Lower lobe of right lung (tissue), 2 donors: ENCODE data around the gene FNTB. TPM values are rescaled to one million over a fixed set of nuclear protein-coding genes. Genes with fewer than 3 reads are reported as not detected.

Experiments used
- ATAC-seq, 2 donors: fragments of 200-7000 bp; cut with Tn5 transposase; one replicate each; pipeline ENCODE4 v1.9.1; 2020 to 2022; ENCODE audit warnings: mild to moderate bottlenecking in 2 of 2, moderate library complexity in 2 of 2
- DNase-seq: peaks from one replicate; pipeline ENCODE4 v3.0.0-alpha.2; 2020
- H3K27ac ChIP-seq: fragments of 200-600 bp; one replicate; pipeline ENCODE4 v1.8.0; 2022
- H3K27me3 ChIP-seq: fragments of 200-600 bp; one replicate; pipeline ENCODE4 v1.8.0; 2022; ENCODE audit warnings: low read depth
- H3K36me3 ChIP-seq: fragments of 200-600 bp; one replicate; pipeline ENCODE4 v1.8.0; 2022; ENCODE audit warnings: mild to moderate bottlenecking
- H3K4me1 ChIP-seq: fragments of 200-600 bp; one replicate; pipeline ENCODE4 v1.8.0; 2022
- H3K4me3 ChIP-seq: fragments of 200-600 bp; one replicate; pipeline ENCODE4 v1.8.0; 2022; ENCODE audit warnings: mild to moderate bottlenecking
- H3K9me3 ChIP-seq: fragments of 200-600 bp; one replicate; pipeline ENCODE4 v1.8.0; 2022
- intact Hi-C: fragments of 100-400 bp; cut with DNase I; formaldehyde crosslinking; loops from one replicate; pipeline ENCODE4 v1.11.0; 2022
- total RNA-seq: library from RNA; stranded (reverse); fragmentation: NEBNext Ultra II Directional; extraction: Animal tissue kit (Norgen Biotek cat#: 25700); gene quantifications from one replicate; pipeline ENCODE4 v1.2.1, GENCODE V29; 2021
- TF ChIP-seq, protein P1 (sequence below): fragments of 200-600 bp; IDR thresholded peaks from one replicate; pipeline ENCODE4 v1.8.0; 2022; ENCODE audit warnings: antibody characterized with exemption, mild to moderate bottlenecking
- donor health status: DM: no; HTN: yes; CAD: no; lungs with severe emphysema.

Gene FNTB
- total RNA-seq, 1 donor from 2014 or later = 14.0 TPM

GRCh38 chr14:64954491-64955240 lies 32.0 kb upstream of the FNTB start:
- no peak overlapping the region for H3K4me3 ChIP-seq
- TF ChIP-seq, protein P1, sequence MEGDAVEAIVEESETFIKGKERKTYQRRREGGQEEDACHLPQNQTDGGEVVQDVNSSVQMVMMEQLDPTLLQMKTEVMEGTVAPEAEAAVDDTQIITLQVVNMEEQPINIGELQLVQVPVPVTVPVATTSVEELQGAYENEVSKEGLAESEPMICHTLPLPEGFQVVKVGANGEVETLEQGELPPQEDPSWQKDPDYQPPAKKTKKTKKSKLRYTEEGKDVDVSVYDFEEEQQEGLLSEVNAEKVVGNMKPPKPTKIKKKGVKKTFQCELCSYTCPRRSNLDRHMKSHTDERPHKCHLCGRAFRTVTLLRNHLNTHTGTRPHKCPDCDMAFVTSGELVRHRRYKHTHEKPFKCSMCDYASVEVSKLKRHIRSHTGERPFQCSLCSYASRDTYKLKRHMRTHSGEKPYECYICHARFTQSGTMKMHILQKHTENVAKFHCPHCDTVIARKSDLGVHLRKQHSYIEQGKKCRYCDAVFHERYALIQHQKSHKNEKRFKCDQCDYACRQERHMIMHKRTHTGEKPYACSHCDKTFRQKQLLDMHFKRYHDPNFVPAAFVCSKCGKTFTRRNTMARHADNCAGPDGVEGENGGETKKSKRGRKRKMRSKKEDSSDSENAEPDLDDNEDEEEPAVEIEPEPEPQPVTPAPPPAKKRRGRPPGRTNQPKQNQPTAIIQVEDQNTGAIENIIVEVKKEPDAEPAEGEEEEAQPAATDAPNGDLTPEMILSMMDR = no peak
- H3K27me3 ChIP-seq = no peaks in the 10 kb centered on the region
- no peak overlapping the region for H3K27ac ChIP-seq
- no peaks in the 10 kb centered on the region for H3K9me3 ChIP-seq
- H3K36me3 ChIP-seq = peaks cover 11% of the 10 kb centered on the region
- ATAC-seq (no peak), DNase-seq (no peak)
- intact Hi-C loops = no loop called here
- no peaks in the 10 kb centered on the region for H3K4me1 ChIP-seq

GRCh38 chr14:64955297-64955696 lies 31.4 kb upstream of the FNTB start:
- DNase-seq = no peak
- no peak overlapping the region for H3K27ac ChIP-seq

GRCh38 chr14:64956697-64957406 lies 29.8 kb upstream of the FNTB start:
- Histone ChIP-seq H3K9me3 (no peaks in the 10 kb centered on the region), H3K27ac (no peak overlapping the region), H3K27me3 (no peaks in the 10 kb centered on the region), H3K36me3 (no peaks in the 10 kb centered on the region), H3K4me3 (no peak overlapping the region), H3K4me1 (no peaks in the 10 kb centered on the region)
- intact Hi-C loops = no loop called here
- ATAC-seq = no peak
- TF ChIP-seq, protein P1 = no peak
- no peak for DNase-seq

More at GRCh38 chr14:64955297-64955696, 31.4 kb upstream of the FNTB start:
- H3K36me3 ChIP-seq = peaks cover 8% of the 10 kb centered on the region
- H3K4me1 ChIP-seq = no peaks in the 10 kb centered on the region
- TF ChIP-seq, protein P1 = no peak
- H3K27me3 ChIP-seq = no peaks in the 10 kb centered on the region
- H3K4me3 ChIP-seq = no peak overlapping the region
- no peaks in the 10 kb centered on the region for H3K9me3 ChIP-seq
- ATAC-seq = no peak
- intact Hi-C loops = no loop called here

GRCh38 chr14:64958201-64958600 lies 28.5 kb upstream of the FNTB start:
- TF ChIP-seq, protein P1 = no peak
- H3K36me3 ChIP-seq = no peaks in the 10 kb centered on the region
- no peak overlapping the region for H3K27ac ChIP-seq
- intact Hi-C loops = no loop called here
- DNase-seq = no peak
- no peak overlapping the region for H3K4me3 ChIP-seq
- H3K4me1 ChIP-seq = no peaks in the 10 kb centered on the region
- no peak for ATAC-seq
- H3K27me3 ChIP-seq = no peaks in the 10 kb centered on the region
- H3K9me3 ChIP-seq = no peaks in the 10 kb centered on the region

DNA sequence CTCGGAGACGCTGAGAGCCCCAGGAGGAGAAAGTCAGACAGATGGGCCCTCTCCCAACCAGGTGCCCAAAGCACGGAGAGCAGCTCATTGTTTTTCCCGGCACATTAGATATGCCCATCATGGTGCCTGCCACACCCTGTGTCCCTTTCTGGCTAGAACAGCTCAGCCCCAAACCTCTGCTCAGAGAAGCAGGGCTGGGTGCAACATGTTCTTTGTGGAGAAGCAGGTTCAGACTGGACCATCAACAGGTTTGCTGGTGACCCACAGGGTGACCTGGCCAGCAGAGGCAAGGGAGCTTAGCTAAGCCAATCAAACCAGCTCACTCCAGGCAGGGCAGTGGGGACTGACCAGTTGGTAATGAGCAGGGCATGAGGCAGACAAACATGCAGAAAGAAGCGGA lies 28.0 kb upstream of the FNTB start:
- ATAC-seq (no peak), DNase-seq (no peak)
- Histone ChIP-seq H3K36me3 (no peaks in the 10 kb centered on the region), H3K4me3 (no peak overlapping the region), H3K27me3 (no peaks in the 10 kb centered on the region), H3K27ac (no peak overlapping the region), H3K9me3 (no peaks in the 10 kb centered on the region), H3K4me1 (no peaks in the 10 kb centered on the region)
- TF ChIP-seq, protein P1 = no peak
- intact Hi-C loops = no loop called here
